GDM1 (cell line): Measurements from ENCODE around the gene SNED1.

Experiments
- DNase-seq: peaks from one replicate; lab custom pipeline; 2025; lab: John Stamatoyannopoulos, UW

SNED1 gene

DNA sequence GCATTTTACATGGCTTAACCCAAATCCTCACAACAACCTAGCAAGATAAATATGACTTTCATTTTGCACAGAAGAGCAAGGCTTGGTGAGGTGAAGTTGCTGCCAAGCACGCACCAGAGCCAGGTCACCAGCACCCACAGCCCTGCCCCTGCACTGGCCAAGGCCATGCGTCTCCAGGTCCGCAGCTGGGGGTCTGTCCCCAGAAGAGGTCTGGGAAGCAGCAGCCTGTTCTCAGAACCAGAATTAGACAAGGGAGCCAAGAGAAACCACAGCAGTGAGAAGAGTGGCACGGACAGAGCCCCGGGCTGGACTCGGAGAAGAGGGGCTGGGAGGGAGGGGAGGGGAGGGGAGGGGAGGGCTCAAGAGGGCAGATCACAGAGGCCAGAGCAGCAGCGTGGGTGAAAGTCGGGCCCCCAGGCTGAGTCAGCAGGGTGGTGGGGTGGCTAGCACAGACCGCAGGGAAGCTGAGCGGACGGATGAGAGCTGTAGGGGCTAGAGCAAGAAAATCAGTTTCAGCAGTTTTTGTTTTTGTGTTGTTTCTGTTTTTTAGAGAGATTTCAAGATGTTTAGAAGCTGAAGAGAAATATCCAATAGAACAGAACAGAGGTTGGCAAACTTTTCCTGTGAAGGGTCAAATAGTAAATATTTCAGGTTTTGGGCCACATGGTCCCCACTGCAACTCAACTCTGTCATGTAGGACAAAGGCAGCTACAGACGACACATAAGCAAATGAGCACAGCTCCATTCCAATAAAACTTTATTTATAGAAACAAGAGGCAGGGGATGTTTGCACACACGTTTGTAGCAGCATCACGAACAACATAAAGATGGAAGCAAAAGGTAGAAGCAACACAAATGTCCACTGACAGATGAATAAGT, 111.0 kb downstream of the SNED1 start:
- no peak for DNase-seq

DNA sequence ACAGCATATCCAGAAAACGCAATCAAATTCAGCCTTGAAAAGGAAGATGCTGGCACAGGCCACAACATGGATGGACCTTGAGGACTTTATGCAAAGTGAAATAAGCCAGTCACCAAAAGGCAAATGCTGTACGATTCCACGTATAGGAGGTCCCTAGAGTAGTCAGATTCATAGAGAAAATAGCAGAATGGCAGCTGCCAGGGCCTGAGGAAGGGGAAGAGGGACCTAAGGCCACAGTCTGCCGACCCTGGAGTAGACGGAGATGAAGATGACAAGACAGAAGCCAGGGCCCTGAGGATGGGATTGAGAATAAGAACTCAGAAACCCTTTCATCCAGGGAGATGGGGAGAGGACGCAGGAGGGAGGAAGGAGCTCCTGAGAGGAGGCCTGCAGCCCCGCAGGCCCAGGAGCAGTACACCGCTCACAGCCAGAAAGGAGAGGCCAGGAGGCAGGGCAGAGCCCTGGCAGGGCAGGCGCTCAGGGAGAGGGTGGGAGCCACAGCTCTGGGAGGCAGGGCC, 111.7 kb downstream of the SNED1 start:
- no peak for DNase-seq

DNA sequence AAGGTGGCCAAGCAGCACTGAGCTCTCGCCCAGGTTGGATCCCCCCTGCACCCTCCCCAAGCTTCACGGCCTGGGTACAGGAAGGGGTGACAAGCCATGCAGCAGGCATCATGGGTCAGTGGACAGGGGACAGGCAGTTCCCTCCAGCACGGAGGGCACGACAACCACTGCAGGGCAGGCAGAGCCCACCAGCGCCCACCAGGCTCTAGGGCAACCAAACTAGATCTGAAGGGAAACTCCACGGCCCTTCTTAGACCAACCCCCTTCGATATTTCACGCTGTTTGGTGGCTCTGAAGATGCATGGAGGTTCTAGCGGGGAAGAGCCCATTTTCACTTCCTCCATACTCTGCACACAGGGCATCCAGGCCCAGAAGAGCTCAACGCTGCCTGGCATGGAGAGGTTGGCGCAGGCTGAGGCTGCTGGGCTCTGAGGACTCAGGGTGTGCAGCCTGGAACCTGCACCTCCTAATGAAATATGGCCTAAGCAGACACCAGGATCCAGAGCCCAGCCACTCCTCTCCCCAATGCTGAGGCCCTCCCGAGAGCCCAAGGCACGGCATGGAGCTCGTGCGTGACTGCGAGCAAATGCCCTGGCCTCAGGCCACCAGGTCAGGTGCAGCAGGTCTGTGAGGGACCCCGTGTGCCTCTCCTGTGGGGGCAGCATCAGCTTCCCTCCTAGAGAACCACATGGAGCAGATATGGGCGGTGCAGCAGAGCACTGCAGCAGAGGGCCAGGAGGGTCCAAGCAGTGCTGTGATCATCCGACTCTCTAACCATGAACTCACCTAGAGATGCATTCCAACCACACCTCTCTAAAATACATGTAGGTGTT, 112.4 kb downstream of the SNED1 start:
- no peak for DNase-seq

DNA sequence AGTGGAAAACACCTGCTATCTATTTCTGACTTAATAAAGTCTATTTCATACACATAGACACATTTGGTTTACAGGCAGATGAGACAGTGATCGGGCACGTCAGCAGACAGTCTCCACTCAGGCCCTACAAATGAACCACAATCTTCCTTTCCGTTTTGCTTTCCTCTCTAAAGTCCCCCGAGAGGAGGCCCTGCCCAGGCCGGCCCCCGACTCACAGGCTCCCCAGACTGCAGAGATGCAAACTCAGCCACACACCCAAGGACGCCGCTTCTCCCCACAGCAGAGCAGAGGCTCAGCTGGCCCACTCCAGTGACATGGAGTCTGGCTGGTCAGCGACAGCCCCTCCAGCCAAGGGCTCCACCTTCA, 113.0 kb downstream of the SNED1 start:
- no peak for DNase-seq

DNA sequence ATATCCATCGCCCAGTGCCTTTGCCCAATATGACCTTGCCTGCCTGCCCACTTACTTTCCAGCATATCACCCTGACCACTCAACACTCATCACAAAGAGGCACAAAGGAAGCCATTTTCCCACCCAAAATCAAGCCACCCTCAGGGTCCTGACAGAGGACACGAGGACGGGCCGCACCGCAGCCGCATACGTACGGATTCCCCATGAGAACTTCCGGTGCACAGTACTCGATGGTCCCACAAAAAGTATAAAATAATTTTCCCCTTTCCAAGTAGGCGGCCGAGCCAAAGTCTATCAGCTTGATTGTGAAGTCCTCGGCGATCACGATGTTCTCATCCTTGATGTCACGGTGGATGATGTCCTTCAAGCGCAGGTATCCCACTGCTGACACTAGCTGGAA, 113.6 kb downstream of the SNED1 start:
- no peak for DNase-seq

DNA sequence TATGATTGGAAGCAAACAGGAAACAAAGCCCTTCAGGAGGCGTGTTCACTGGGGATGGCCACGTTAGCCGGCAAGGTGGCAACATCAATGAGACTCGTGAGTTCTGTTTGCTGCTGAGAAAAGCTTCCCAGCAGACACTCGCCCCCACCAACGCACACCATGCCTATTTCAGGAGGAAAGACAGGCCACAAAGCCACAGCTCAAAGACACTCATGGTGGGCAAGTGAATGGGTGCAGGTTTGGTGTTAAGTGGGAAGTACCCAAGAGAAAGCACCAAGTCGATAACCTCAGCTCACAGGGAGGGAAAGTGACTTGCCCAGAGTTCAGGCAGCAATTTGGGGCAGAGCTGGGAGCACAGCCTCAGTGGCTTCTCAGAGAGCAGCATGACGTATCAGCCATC, 114.2 kb downstream of the SNED1 start:
- DNase-seq: no peak

DNA sequence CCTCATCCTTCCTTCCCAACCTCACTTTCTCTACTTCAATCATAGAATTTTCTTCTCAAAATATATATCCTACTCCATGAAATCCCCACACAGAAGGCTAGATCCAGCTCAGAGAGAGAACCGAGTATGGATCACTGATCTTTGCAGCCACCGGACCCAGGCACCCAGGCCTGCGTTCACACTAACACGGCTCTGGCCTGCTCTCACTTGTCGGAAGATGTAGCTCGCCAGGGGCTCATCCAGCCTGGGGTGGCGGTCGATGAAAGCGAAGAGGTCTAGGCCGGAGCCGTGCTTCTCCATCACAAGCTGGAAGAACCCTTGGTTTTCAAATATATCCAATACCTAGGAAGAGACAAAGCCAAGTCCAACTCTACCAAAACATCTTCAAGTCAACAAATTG, 116.4 kb downstream of the SNED1 start:
- no peak for DNase-seq

DNA sequence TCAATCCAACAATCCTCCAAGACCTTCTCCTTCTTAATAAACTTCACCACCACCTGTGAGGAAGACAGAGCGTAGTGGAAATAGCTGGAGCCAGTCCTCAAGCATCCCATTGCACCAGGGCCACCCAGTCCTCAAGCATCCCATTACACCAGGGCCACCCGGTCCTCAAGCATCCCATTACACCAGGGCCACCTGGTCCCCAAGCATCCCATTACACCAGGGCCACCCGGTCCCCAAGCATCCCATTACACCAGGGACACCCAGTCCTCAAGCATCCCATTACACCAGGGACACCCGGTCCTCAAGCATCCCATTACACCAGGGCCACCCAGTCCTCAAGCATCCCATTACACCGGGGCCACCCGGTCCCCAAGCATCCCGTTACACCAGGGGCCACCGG, 116.9 kb downstream of the SNED1 start:
- DNase-seq: no peak

DNA sequence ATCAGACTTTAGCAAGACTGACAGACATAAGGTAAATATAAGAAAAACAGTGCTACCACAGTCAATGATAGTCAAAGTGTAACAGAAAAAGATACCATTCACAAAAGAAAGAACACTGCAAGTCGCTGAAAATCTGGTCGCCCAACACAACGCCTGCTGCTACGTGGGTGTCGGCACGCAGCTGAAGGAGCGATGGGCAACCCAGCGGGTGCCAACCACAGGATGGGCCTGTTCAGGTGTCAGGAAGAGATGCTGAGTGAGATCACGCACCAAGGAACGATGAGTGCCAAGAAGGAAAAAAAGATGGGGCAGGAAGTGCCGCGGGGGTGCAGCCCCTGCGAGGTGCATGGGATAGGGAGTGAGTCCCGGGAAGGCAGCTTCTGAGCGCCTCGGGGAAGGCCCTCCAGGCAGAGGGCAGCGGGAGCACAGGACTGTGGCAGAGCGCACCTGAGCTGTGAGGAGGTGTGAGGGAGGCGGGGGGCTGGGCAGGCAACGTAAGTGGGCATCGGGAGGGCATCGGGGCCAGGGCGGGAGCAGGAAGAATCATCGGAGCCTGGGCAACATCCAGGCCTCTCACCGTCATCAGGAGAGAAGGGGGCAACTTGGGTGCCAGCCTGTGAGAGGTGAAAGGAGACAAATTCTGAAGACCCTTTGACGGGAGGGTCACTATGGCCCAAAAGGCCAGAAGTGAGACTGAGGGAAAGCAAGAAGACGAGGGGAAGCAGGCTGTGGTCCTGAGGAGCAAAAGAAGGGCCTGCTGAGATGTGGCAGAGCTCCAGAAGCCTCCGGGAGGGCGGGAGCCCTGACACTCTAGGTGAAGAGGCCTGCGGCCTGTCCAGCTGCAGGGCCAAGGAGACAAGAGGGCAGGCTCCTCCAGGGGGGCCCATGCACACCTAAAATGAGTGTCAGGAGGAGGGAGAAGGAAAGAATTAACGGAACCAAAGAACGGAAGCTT, 118.5 kb downstream of the SNED1 start:
- DNase-seq: no peak

DNA sequence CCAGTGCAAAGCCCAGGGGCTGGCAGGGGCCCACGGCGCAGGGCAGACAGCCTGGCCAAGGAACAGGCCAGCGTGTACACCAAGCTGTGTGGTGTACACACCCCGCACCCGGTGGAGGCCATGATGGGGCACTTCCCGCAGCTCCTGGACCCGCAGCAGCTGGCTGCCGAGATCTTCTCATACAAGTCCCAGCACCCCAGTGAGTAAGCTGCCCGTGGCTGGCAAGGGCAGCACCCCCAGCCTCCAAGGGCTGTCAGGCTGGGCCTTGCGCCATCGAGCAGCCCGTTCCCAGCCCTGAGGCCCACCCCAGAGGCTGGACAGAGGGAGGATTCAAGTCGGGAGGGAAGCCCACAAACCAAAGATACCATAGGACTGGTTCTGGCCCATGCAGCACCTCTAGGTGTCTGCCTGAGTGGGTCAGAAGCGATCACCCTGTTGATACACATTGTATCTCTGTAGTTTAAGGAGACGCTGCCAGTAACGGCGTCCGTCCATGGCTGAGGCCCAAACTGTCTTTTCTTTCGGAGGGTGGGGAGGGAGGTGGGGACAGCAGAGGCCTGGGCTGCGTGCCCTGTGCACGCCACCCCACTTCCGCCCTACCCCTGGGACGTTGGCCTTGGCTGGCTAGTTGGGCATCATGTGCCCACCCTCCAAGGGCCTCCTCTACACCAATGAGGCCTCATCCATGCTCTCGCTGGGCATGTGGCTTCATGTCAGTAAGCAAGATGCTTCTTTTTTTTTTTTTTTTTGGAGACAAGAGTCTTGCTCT, 120.5 kb downstream of the SNED1 start:
- no peak for DNase-seq

DNA sequence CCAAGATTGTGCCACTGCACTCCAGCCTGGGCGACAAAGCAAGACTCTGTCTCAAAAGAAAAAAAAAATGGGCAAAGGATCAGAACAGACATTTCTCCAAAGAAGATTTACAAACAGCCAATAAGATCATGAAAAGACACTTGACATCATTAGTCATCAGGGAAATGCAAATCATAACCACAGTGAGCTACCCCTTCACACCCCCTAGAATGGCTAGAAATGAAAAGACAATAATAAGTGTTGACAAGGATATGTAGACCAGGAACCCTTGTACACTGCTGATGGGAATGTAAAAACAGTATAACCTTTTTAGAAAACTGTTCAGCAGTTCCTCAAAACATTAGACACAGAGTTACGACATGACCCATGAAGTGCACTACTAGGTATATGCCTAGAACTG, 122.0 kb downstream of the SNED1 start:
- no peak for DNase-seq

DNA sequence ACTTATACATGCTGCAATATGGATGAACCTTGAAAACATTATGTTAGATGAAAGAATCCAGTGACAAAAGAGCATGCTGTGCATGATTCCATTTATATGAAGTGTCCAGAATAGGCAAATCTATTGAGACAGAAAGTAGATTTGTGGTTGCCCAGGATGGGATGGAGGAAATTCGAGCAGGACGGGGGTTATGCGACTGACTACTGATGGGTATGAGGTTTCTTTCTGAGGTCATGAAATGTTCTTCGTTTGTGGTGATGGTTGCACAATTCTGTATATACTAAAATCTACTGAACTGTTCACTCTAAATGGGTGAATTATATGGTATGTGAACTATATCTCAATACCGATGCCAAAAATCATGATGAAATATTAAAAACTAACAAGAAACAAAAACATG, 122.6 kb downstream of the SNED1 start:
- DNase-seq: no peak

DNA sequence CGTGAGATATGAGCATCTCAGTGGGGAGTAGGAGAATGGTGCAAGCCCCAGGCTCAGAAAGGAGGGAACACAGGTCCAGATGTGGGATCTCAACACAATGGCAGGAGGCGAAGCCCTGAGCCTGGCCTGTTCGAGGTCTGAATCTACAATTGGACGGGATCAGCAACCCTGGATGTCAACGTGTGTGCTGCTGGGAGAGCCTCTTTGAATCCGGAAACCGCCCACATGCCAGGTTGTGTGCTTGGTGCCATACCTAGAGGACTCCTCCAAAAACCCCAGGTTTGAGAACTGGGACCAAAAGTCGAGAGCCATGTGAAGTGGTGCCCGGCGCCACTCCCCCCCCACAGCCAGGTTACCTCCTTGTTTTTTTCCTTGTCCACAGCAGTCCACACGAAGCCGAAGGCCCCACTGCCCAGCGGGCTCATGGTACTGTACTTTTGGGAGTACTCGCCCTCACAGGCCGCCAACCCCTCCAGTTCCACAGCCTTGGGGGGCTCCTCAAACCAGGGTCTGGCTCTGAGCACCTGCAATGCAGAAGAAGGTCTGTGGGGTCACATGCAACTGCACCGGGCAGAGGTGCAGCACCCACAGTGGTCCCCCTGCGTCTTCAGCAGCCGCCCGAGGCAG, 124.1 kb downstream of the SNED1 start:
- DNase-seq: no peak

DNA sequence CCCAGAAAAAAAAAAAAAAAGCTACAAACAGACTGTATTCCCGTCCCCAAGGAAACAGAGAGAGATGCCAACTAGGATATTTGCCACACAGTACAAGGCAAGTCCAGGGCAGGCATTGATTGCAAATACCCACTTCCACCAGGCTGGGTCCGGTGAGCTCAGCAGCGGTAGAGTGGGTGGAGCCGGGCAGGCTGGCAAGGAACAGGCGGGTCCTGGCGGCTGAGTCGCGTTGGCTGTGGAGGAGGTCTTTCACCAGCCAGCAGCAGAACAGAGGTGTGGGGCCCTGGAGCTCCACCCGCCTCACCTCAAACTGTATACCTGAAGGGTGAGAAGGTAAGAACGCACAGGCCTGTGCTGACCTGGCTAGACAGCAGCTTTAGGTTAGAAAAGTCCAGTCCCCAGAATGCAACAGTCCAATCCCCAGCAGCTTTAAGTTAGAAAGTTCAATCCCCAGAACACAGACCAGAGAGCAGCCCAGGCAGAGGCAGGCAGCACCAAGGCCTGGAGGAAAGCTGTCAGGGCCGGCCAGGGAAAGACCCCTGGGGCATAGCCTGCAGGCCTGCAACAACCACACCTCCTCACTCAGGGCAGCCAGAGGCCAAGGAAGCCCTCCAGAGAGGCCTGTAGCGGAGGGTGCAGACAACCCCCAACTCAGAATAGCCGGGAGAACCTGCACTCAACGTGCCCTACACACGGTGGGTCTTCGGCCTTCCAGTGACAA, 125.6 kb downstream of the SNED1 start:
- no peak for DNase-seq

DNA sequence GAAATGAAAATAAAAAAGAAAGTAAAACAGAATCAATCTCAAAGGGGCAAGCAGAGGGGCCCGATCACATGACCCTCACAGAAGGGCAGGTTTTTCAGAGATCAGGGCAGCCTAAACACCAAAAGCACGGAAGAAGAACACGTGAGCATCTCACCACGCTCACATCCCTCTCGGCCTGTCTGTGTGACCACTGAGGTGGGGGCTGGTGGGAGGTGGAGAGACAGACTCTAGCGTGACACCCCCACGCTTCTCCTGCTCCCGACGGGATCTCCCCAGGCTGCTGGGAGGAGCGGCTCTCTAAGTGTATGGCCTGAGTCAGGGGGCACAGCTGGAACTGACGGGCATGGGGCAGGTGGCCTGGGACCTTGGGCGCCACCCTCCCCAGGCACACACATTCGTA, 127.2 kb downstream of the SNED1 start:
- DNase-seq: no peak

DNA sequence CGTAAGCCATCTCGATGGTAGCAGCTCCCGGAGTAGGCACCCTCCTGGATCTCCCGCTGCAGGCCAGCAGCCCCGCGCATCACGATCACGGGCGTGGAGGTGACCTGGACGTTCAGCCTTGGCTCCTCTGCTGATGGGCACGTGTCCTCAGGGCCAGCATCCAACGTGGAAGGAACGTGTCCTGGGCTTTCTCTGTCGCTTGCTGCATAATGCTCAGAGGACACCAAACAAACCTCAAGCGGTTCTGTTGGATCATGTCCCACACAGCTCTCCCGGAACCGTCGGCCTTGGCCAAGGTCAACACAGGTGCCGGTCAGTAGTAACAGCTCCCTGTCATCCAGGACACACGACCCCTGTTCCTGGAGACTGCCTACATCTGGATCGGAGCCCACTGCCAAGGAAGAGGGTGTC, 127.8 kb downstream of the SNED1 start:
- DNase-seq: no peak

DNA sequence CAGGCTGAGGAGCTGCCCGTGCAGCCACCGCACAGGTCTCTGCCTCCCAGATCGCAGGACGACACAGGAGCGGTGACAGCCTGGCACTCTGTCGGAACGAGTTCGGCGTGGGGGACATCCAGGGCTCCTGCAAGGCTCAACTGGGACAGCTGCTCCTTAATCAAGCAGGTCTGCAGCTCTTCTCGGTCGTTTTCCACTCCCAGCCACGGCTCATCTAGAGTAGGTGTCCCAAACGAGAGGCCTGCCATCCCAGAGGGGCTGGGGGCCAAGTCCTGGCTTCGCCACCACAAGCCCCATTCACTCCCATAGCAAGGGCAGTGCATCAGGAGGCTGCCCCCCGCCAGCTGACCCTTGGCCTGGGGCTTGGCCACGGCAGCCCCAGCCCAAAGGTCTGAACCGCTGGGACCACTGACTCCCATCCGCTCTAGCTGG, 128.4 kb downstream of the SNED1 start:
- DNase-seq: no peak

DNA sequence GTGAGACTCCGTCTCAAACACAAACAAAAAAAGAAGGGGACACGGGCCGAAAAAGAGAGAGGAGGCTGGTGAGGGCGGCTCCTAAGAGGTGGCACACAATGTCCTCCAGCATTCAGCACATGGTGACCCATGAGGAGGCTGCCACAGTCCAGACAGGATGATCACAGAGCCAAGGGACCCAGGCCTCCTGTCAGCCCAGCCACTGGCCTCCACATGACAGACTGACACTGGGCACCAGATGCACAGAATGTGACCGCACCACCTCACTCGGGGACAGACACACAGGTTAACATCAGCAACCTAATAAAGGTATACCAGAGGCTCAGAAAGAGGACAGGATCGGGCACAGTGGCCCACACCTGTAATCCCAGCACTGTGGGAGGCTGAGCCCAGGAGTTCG, 129.8 kb downstream of the SNED1 start:
- DNase-seq: no peak

DNA sequence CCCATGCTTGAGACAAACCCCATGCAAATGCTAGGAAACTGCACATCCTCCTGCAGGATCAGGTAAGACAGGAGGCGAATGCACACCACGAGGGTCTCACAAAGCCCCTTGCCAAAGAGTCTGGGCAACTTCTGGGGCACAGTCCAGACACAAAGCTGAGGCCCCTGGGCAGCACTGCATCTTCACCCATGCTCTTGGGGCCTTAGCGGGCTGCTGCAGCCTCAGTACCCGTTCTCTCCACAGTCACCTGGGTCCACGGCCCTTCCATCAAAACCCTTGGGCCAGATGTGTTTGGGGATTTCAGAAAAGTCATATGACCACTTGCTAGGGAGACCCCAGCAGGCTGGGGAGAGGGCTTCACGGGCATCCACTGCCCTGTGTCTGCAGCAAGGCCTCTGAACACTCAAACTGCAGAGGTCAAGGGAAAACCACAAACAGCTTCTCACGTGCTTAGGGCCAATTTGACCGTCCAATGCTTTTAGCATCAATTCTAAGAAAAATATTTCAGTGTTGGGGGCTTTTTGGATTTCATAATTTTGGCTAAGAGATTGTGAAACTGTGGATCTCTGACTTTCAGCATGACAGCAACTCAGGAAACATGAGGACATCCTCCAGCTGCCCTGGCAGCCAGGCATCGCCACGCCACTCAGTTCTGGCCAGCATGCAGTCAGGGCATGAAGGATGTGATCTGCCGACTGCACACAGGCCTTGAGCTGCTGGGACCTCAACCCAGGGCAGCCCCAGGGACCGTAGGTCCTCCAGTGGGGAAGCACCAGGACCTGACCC, 130.9 kb downstream of the SNED1 start:
- no peak for DNase-seq
